HPDE6-E6E7 (cell line): ENCODE measurements around the gene GLYATL2.

Source experiments
- DNase-seq: peaks from one replicate; pipeline ENCODE4 v3.0.0; 2011; ENCODE audit warnings: missing footprints; ENCODE audit errors: extremely low spot score

GLYATL2 gene

GRCh38 chr11:58844361-58845005, at the start of gene GLYATL2:
TSS of gene GLYATL2 (minus strand) at chr11:58844704. CDS start at chr11:58839612, 5,092 bp downstream.
- no peak for DNase-seq

GRCh38 chr11:58893899-58894298, 49.4 kb upstream of the GLYATL2 start:
- no peak for DNase-seq

- no peak for DNase-seq
These were observed 44.1 kb upstream of the GLYATL2 start for GRCh38 chr11:58888579-58888978.

- DNase-seq = no peak
These were observed 42.9 kb upstream of the GLYATL2 start for GRCh38 chr11:58887452-58887851.

- DNase-seq = no peak
These were observed 36.1 kb upstream of the GLYATL2 start for GRCh38 chr11:58880625-58881024.

- no peak for DNase-seq
These were observed 35.7 kb upstream of the GLYATL2 start for GRCh38 chr11:58880166-58880565.

GRCh38 chr11:58867556-58867955, 23.1 kb upstream of the GLYATL2 start:
- DNase-seq = no peak

GRCh38 chr11:58866788-58867187, 22.3 kb upstream of the GLYATL2 start:
- DNase-seq = no peak

- DNase-seq = no peak
These were observed 19.8 kb upstream of the GLYATL2 start for GRCh38 chr11:58864335-58864734.

GRCh38 chr11:58863697-58864096, 19.2 kb upstream of the GLYATL2 start:
- DNase-seq = no peak

GRCh38 chr11:58861533-58861932, 17.0 kb upstream of the GLYATL2 start:
- no peak for DNase-seq

- no peak for DNase-seq
These were observed 12.3 kb upstream of the GLYATL2 start for GRCh38 chr11:58856806-58857205.

GRCh38 chr11:58845386-58845785, 882 bp upstream of the GLYATL2 start:
- DNase-seq = no peak

GRCh38 chr11:58837707-58838388, 6.7 kb downstream of the GLYATL2 start:
- no peak for DNase-seq

- DNase-seq = no peak
These were observed 12.4 kb downstream of the GLYATL2 start for GRCh38 chr11:58832056-58832645.

- no peak for DNase-seq
These were observed 13.7 kb downstream of the GLYATL2 start for GRCh38 chr11:58830673-58831301.

GRCh38 chr11:58829786-58830185, 14.7 kb downstream of the GLYATL2 start:
- DNase-seq = peak; percentile 37

- DNase-seq = no peak
These were observed 30.8 kb downstream of the GLYATL2 start for GRCh38 chr11:58813693-58814092.

- DNase-seq = no peak
These were observed 33.0 kb downstream of the GLYATL2 start for GRCh38 chr11:58811499-58811898.

GRCh38 chr11:58807343-58807742, 37.2 kb downstream of the GLYATL2 start:
- DNase-seq = no peak

- DNase-seq = peak; percentile 17
These were observed 39.4 kb downstream of the GLYATL2 start for GRCh38 chr11:58805065-58805464.

- DNase-seq = no peak
These were observed 42.4 kb downstream of the GLYATL2 start for GRCh38 chr11:58801974-58802545.
